Loucy (cell line): ENCODE data around the gene MIPEP.

Experiments used
- EZH2phosphoT487 ChIP-seq: fragments of 200-600 bp; IDR thresholded peaks from 2 replicates; pipeline ENCODE4 v1.6.1; 2018; ENCODE audit warnings: antibody characterized with exemption, mild to moderate bottlenecking, moderate library complexity, borderline replicate concordance
- TF ChIP-seq, protein P1 (sequence below): fragments of 200-600 bp; sonication (generic); conservative IDR thresholded peaks from 2 replicates; pipeline ENCODE4 v1.5.1; 2014; ENCODE audit warnings: mild to moderate bottlenecking, antibody characterized with exemption, low read length

DNA sequence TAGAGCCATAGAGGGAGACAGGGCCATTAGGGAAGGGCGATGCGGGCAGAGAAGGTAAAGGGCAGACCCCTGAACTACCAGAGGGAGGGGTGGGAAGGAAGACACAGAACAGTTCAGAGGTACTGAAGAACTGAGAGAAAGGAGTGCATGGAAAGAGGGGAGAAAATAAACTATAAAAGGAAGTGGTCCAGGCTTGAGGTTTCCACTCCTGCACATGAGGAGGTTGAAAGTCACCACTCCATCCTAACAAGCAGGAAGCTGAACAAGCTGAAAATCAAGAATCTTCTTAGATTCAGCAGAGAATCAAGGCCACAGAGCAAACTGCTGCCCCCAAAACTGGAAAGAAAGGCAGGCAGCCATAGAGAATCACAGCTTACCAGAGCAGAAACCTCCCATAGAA lies 45.1 kb downstream of the MIPEP start:
- TF ChIP-seq, protein P1, sequence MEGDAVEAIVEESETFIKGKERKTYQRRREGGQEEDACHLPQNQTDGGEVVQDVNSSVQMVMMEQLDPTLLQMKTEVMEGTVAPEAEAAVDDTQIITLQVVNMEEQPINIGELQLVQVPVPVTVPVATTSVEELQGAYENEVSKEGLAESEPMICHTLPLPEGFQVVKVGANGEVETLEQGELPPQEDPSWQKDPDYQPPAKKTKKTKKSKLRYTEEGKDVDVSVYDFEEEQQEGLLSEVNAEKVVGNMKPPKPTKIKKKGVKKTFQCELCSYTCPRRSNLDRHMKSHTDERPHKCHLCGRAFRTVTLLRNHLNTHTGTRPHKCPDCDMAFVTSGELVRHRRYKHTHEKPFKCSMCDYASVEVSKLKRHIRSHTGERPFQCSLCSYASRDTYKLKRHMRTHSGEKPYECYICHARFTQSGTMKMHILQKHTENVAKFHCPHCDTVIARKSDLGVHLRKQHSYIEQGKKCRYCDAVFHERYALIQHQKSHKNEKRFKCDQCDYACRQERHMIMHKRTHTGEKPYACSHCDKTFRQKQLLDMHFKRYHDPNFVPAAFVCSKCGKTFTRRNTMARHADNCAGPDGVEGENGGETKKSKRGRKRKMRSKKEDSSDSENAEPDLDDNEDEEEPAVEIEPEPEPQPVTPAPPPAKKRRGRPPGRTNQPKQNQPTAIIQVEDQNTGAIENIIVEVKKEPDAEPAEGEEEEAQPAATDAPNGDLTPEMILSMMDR = no peak
- TF ChIP-seq EZH2phosphoT487 = no peak
